Stimulated activated CD4-positive, alpha-beta T cell treated with anti-CD3 and anti-CD28 coated beads, TNF-alpha, amount 100 ng/mL, for 1 hour (primary cell): Measurements from ENCODE around the gene PCDH7.

Experiments used
- DNase-seq, 3 donors: peaks; one replicate each; pipeline ENCODE4 v3.0.0-alpha.2; 2020; ENCODE audit warnings: low read depth in 3 of 3, low spot score in 1 of 3

The PCDH7 gene

GRCh38 chr4:30720021-30720660 is at the start of gene PCDH7:
Gene PCDH7 (plus strand): TSS chr4:30720369. CDS start chr4:30721423, 1,054 bp downstream.
- DNase-seq: no peak

- no peak for DNase-seq
These were observed 48.2 kb upstream of the PCDH7 start for GRCh38 chr4:30671926-30672448.

GRCh38 chr4:30696191-30696590 is 24.0 kb upstream of the PCDH7 start:
- no peak for DNase-seq

GRCh38 chr4:30714408-30715031 is 5.6 kb upstream of the PCDH7 start:
- DNase-seq: no peak

- no peak for DNase-seq
These were observed 4.0 kb upstream of the PCDH7 start for GRCh38 chr4:30716158-30716557.

- DNase-seq: no peak
These were observed 3.4 kb upstream of the PCDH7 start for GRCh38 chr4:30716681-30717207.

GRCh38 chr4:30717208-30718020 is 2.8 kb upstream of the PCDH7 start:
- no peak for DNase-seq

- DNase-seq: no peak
These were observed 2.1 kb upstream of the PCDH7 start for GRCh38 chr4:30718021-30718542.

GRCh38 chr4:30718641-30719453 is 1.3 kb upstream of the PCDH7 start:
- DNase-seq: no peak

GRCh38 chr4:30719454-30720020 is 632 bp upstream of the PCDH7 start:
- no peak for DNase-seq

- DNase-seq: no peak
These were observed 554 bp downstream of the PCDH7 start for GRCh38 chr4:30720661-30721184.

GRCh38 chr4:30721185-30722091 is 1.3 kb downstream of the PCDH7 start:
- DNase-seq: no peak

- DNase-seq: no peak
These were observed 1.9 kb downstream of the PCDH7 start for GRCh38 chr4:30722092-30722358.

GRCh38 chr4:30722359-30723200 is 2.4 kb downstream of the PCDH7 start:
- no peak for DNase-seq

- DNase-seq: no peak
These were observed 3.2 kb downstream of the PCDH7 start for GRCh38 chr4:30723201-30723955.

GRCh38 chr4:30724247-30724646 is 4.1 kb downstream of the PCDH7 start:
- DNase-seq: no peak

- DNase-seq: no peak
These were observed 5.4 kb downstream of the PCDH7 start for GRCh38 chr4:30725562-30725961.
